Activated naive CD8-positive, alpha-beta T cell treated with anti-CD3 and anti-CD28 coated beads, Interleukin-2, amount 50 U/mL, for 24 hours (primary cell): ENCODE results near the gene CLEC4G.
"Not testable (repeated sequence)": the region's sequence is repeated elsewhere in the genome, so short reads cannot be mapped to it uniquely, and the experiment has no call there.

ENCODE experiments used
- ATAC-seq: fragments of 150-1000 bp; cut with Tn5 transposase; one replicate; pipeline ENCODE4 v1.10.0; 2021
- DNase-seq: peaks from one replicate; pipeline ENCODE4 v3.0.0; 2021
- H3K27ac Mint-ChIP-seq: one replicate; pipeline ENCODE4 v1.8.0; 2021; ENCODE audit warnings: mild to moderate bottlenecking, mixed read lengths
- H3K27me3 Mint-ChIP-seq: one replicate; pipeline ENCODE4 v1.8.0; 2021; ENCODE audit warnings: mixed read lengths
- H3K36me3 Mint-ChIP-seq: one replicate; pipeline ENCODE4 v1.8.0; 2021; ENCODE audit warnings: low read depth, mixed read lengths
- H3K4me1 Mint-ChIP-seq: one replicate; pipeline ENCODE4 v1.8.0; 2021; ENCODE audit warnings: mixed read lengths
- H3K4me3 Mint-ChIP-seq: one replicate; pipeline ENCODE4 v1.8.0; 2021; ENCODE audit warnings: mild to moderate bottlenecking, moderate library complexity, mixed read lengths
- H3K9me3 Mint-ChIP-seq: one replicate; pipeline ENCODE4 v1.8.0; 2021; ENCODE audit warnings: mixed read lengths

Gene CLEC4G, protein sequence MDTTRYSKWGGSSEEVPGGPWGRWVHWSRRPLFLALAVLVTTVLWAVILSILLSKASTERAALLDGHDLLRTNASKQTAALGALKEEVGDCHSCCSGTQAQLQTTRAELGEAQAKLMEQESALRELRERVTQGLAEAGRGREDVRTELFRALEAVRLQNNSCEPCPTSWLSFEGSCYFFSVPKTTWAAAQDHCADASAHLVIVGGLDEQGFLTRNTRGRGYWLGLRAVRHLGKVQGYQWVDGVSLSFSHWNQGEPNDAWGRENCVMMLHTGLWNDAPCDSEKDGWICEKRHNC

GRCh38 chr19:7732045-7732444, at the start of gene CLEC4G:
Gene CLEC4G, minus strand, starts transcription at chr19:7732110. Its CDS starts 8 bp downstream, at chr19:7732102.
- Mint-ChIP-seq H3K4me1 (peaks cover 17% of the 10 kb centered on the region), H3K9me3 (no peaks in the 10 kb centered on the region), H3K27ac (no peak within 1 kb of the TSS), H3K36me3 (no peaks in the 10 kb centered on the region), H3K4me3 (no peak within 1 kb of the TSS), H3K27me3 (peaks cover 57% of the 10 kb centered on the region)
- DNase-seq: no peak
- ATAC-seq: no peak

DNA sequence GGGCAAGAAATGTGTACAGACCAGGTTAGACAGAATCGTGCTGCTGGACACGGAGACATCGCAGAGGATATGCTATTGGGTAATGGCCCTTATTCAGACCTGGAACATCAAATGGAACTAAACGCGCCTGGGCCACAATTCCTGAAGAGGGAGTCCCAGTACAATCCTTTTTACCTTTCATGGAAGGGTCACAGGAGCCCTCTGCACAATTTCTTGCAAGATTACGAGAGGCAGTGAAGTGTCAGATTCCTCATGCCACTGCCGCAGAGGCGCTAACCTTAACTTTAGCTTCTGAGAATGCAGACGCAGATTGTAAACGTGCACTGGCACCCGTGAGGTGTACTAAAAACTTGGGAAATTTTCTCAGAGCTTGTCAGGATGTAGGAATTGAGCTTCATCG, 49.2 kb upstream of the CLEC4G start:
- no peak for DNase-seq
- H3K27ac Mint-ChIP-seq: no peak overlapping the region
- H3K27me3 Mint-ChIP-seq: peaks cover 50% of the 10 kb centered on the region
- H3K9me3 Mint-ChIP-seq: peaks cover 5% of the 10 kb centered on the region
- peaks cover 3% of the 10 kb centered on the region for H3K4me1 Mint-ChIP-seq
- H3K4me3 Mint-ChIP-seq: no peak overlapping the region
- ATAC-seq: no peak
- no peaks in the 10 kb centered on the region for H3K36me3 Mint-ChIP-seq

DNA sequence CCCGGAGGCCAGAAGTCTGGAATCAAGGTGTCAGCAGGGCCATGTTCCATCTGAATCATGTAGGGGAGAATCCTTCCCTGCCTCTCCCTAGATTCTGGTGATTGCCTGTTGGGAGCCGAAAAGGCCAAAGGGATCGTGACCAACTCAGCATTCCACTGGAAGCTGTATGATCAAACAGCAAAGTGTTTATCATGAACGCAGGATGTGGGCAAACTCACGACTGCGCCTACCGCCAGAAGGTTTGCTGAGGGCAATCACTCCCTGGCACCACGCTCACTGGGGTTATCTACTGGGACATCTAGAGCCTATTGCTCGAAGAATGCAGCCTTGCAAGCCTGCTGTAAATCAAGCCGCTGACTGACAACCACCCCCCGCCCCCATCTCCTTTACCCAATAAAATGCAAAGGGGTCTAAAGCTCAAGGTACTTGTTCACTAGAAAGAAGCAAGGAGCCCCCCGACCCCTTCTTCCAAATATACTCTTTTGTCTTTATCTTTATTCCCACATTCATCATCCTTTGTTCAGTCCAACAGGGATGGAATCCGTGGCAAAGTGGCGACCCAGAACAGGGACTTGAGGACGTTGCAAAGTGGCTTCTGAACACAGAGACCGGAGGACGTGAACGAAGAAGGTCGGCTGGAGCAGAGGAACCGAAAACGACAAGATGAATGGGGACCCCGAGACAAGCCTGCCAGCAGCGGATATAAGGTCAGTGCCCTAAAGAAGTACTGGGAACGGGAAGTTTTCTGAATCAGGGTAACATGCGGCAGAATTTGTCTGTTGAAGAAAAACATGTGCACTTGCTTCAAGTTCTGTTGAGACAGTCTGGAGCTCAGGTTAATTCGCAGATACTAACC, 47.9 kb upstream of the CLEC4G start:
- H3K27ac Mint-ChIP-seq: no peak overlapping the region
- ATAC-seq: no peak
- H3K27me3 Mint-ChIP-seq: peaks cover 52% of the 10 kb centered on the region
- no peaks in the 10 kb centered on the region for H3K36me3 Mint-ChIP-seq
- H3K4me1 Mint-ChIP-seq: peaks cover 5% of the 10 kb centered on the region
- no peak for DNase-seq
- H3K9me3 Mint-ChIP-seq: peaks cover 2% of the 10 kb centered on the region
- H3K4me3 Mint-ChIP-seq: no peak overlapping the region

DNA sequence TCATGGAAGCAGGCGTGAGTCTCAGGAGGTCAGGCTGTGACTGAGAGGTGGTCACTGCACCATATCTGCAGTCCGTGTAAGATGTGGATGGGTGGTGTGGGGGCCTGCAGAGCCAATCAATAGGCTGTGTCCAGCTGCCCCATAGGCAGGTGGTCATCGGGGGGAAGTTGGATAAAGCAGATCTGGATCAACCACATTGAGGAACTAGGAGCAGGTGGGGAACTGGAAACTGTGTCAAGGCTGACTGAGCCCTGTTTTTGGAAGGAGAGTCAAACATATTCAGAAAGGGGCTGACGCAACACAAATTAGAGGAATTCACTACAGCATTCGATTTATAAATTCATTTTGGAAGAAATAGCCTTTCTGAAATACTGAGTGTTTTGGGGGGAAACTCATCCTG, 46.2 kb upstream of the CLEC4G start:
- ATAC-seq (no peak), DNase-seq (no peak)
- Mint-ChIP-seq H3K27me3 (peaks cover 38% of the 10 kb centered on the region), H3K27ac (no peak overlapping the region), H3K9me3 (no peaks in the 10 kb centered on the region), H3K36me3 (no peaks in the 10 kb centered on the region), H3K4me1 (peaks cover 12% of the 10 kb centered on the region), H3K4me3 (no peak overlapping the region)

DNA sequence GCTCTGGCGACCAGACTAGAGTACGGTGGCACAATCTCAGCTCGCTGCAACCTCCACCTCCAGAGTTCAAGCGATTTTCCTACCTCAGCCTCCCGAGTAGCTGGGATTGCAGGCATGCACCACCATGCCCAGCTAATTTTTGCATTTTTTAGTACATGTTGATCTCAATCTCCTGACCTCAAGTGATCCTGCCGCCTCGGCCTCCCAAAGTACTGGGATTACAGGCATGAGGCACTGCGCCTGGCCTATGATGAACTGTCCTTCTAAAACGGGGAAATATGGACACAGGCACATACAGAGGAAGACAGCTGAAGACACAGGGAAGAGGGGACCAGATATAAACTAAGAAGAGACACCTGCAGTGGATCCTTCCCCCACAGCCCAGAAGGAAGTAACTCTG, 43.9 kb upstream of the CLEC4G start:
- ATAC-seq (no peak), DNase-seq (no peak)
- H3K27me3 Mint-ChIP-seq: peaks cover 34% of the 10 kb centered on the region
- no peak overlapping the region for H3K4me3 Mint-ChIP-seq
- no peak overlapping the region for H3K27ac Mint-ChIP-seq
- peaks cover 4% of the 10 kb centered on the region for H3K36me3 Mint-ChIP-seq
- H3K9me3 Mint-ChIP-seq: no peaks in the 10 kb centered on the region
- H3K4me1 Mint-ChIP-seq: peaks cover 31% of the 10 kb centered on the region

- no peak overlapping the region for H3K27ac Mint-ChIP-seq
- no peak overlapping the region for H3K4me3 Mint-ChIP-seq
- peaks cover 40% of the 10 kb centered on the region for H3K27me3 Mint-ChIP-seq
- peaks cover 4% of the 10 kb centered on the region for H3K36me3 Mint-ChIP-seq
- H3K4me1 Mint-ChIP-seq: peaks cover 31% of the 10 kb centered on the region
- no peak for ATAC-seq
- H3K9me3 Mint-ChIP-seq: no peaks in the 10 kb centered on the region
- DNase-seq: no peak
Measured at GRCh38 chr19:7773841-7774240, 41.9 kb upstream of the CLEC4G start.

DNA sequence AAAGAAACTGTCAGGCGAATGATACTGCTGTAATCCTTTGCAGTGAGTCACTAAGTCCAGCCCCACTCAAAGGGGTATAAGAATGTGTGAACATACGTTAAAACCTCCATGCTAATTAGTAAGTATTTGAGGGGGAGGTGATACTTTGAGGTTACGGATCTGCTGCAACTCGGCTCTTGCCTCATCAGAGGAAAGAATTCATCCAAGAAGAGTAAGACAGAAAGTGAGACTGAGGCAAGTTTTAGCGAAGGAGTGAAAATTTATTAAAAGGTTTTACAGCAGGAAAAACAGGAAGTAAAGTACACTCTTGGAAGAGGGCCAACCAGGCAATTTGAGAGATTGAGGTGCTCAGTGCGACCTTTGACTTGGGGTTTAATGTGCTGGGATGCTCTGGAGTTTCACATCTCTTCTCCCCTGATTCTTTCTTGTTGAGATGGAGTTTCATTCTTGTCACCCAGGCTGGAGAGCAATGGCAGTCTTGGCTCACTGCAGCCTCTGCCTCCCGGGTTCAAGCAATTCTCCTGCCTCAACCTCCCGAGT, 40.9 kb upstream of the CLEC4G start:
- Mint-ChIP-seq H3K9me3 (no peaks in the 10 kb centered on the region), H3K27ac (peak overlapping the region; percentile 89), H3K4me3 (peak overlapping the region; percentile 60), H3K27me3 (peaks cover 39% of the 10 kb centered on the region), H3K4me1 (peaks cover 28% of the 10 kb centered on the region), H3K36me3 (peaks cover 4% of the 10 kb centered on the region)
- DNase-seq: peak; percentile 34
- ATAC-seq: peak; percentile 99

DNA sequence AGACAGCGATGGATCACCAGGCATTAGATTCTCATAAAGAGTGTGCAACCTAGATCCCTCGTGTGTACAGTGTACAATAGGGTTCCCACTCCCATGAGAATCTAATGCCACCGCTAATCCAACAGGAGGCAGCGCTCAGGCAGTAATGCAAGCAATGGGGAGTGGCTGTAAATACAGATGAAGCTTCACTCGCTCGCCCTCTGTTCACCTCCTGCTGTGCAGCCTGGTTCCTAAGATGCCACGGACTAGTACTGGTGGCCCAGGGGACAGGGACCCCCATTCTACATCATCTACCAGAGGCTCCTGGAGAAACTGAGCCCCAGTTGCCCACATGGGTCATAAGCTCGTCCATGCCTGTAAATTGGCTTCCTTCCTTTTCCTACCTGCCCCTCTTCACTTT, 39.2 kb upstream of the CLEC4G start:
- Mint-ChIP-seq H3K27me3 (peaks cover 30% of the 10 kb centered on the region), H3K27ac (no peak overlapping the region), H3K9me3 (no peaks in the 10 kb centered on the region), H3K4me3 (no peak overlapping the region), H3K4me1 (peaks cover 28% of the 10 kb centered on the region), H3K36me3 (peaks cover 4% of the 10 kb centered on the region)
- ATAC-seq: no peak
- no peak for DNase-seq

GRCh38 chr19:7769171-7769570, 37.3 kb upstream of the CLEC4G start:
- H3K27me3 Mint-ChIP-seq: peaks cover 26% of the 10 kb centered on the region
- H3K27ac Mint-ChIP-seq: no peak overlapping the region
- H3K4me1 Mint-ChIP-seq: peaks cover 25% of the 10 kb centered on the region
- no peak overlapping the region for H3K4me3 Mint-ChIP-seq
- DNase-seq (no peak), ATAC-seq (no peak)
- peaks cover 4% of the 10 kb centered on the region for H3K36me3 Mint-ChIP-seq
- no peaks in the 10 kb centered on the region for H3K9me3 Mint-ChIP-seq

DNA sequence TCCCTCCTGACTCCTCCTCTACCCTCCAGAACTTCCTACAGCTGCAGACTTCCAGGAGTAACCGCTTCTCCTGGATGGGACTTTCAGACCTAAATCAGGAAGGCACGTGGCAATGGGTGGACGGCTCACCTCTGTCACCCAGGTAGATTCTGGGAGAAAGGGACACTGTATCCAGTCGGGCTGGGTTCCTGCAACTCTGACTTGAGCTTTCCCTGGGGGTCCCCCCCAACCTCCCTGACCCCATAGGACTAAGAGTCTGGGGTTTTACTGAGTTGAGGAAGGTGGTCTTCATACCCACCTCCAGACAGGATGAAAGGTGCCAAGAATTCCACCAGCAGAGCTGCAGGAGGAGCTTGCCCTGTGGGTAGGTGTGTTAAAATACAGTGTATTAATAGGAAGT, 35.6 kb upstream of the CLEC4G start:
- Mint-ChIP-seq H3K9me3 (no peaks in the 10 kb centered on the region), H3K36me3 (no peaks in the 10 kb centered on the region), H3K4me3 (no peak overlapping the region), H3K27ac (no peak overlapping the region), H3K27me3 (peaks cover 28% of the 10 kb centered on the region), H3K4me1 (peaks cover 17% of the 10 kb centered on the region)
- no peak for ATAC-seq
- no peak for DNase-seq

GRCh38 chr19:7766535-7766934, 34.6 kb upstream of the CLEC4G start:
- ATAC-seq: no peak
- H3K27ac Mint-ChIP-seq: no peak overlapping the region
- H3K9me3 Mint-ChIP-seq: no peaks in the 10 kb centered on the region
- H3K4me3 Mint-ChIP-seq: no peak overlapping the region
- peaks cover 10% of the 10 kb centered on the region for H3K4me1 Mint-ChIP-seq
- H3K36me3 Mint-ChIP-seq: no peaks in the 10 kb centered on the region
- DNase-seq: no peak
- peaks cover 28% of the 10 kb centered on the region for H3K27me3 Mint-ChIP-seq

DNA sequence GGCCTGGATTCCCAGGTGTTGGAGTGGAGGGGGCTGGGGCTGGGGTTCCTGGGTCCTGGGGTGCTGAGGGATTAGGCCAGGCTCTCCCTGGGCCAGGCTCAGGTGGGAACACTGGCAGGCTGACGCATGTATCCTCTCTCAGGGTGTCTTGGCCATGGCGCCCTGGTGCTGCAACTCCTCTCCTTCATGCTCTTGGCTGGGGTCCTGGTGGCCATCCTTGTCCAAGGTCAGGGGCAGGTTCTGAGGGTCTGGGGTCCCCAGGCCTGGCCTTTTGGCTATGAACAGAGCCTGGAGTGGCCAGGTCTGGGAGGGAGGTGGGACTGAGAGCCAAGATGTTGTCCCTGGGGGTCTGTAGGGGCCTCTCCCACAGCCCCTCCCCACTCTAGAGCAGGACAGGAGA, 33.1 kb upstream of the CLEC4G start:
- DNase-seq, H3K4me1 Mint-ChIP-seq, H3K27ac Mint-ChIP-seq, H3K4me3 Mint-ChIP-seq, H3K36me3 Mint-ChIP-seq, H3K9me3 Mint-ChIP-seq, ATAC-seq: not testable (repeated sequence)
- peaks cover 27% of the 10 kb centered on the region for H3K27me3 Mint-ChIP-seq

DNA sequence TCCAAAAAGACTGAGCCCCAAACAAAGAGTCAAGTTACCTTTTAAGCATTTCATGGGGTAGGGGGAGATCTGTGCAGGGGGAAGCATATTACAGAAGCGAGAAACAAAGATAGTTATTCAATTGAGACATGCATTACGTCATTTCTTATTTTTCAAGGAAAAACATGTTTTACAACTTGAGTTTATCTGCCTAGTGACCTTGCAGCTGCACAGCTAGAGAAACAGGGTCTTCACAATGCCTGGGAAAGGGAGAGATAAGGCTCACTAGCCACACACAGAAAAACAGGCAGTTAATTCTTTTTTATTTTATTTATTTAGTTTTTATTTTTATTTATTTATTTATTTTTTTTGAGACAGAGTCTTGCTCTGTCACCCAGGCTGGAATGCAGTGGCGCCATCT, 32.2 kb upstream of the CLEC4G start:
- not testable (repeated sequence) for H3K36me3 Mint-ChIP-seq, H3K4me1 Mint-ChIP-seq, DNase-seq, H3K4me3 Mint-ChIP-seq, H3K9me3 Mint-ChIP-seq, ATAC-seq, H3K27ac Mint-ChIP-seq
- peaks cover 21% of the 10 kb centered on the region for H3K27me3 Mint-ChIP-seq

DNA sequence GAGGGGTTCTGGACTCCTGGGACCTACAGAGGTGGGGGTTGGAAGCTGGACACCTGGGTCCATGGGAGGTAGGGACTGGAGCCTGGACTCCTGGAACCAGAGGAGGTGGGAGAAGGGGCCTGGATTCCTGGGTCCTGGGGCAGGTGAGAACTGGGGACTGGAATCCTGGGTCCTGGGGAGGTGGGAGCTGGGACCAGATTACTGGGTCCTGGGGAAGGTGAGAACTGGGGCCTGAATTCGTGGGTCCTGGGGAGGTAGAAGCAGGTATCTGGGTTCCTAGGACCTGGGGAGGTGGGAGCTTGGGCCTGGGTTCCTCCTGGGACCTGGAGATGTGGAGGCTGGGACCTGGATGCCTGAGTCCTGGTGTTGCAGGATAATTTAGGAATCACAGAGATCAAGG, 31.8 kb upstream of the CLEC4G start:
- Mint-ChIP-seq H3K9me3 (peaks cover 12% of the 10 kb centered on the region), H3K4me1 (peaks cover 5% of the 10 kb centered on the region), H3K36me3 (peaks cover 10% of the 10 kb centered on the region), H3K27me3 (peaks cover 19% of the 10 kb centered on the region), H3K27ac (no peak overlapping the region), H3K4me3 (no peak overlapping the region)
- ATAC-seq (no peak), DNase-seq (no peak)

DNA sequence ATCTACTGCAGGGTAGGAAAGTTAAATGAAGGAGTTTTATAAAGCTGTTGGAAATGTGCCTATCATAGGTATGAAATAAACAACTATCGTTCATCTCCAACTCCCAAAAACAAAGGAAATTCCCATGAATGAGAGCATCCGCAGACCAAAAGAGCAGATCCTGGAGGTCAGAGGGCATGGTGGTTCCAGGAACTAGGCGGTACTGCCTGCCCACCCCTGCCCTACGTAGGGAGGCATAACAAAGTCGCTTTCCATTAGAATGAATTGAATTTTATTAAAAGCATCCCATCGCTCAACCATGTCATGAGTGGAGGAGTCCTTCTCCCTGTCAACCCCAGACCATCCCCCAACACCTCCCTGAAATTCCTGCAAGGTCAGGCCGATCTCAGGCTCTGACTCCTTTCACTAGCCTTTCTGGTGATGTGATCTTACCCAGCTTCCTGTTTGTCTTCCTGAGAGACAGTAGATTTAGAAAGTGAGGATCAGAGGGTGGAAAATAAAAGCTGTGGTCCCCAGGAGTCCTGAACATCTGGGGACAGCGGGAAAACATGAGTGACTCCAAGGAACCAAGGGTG, 30.9 kb upstream of the CLEC4G start, which contains the start of gene CLEC4M:
Gene CLEC4M, plus strand, starts transcription at position 525 of the 575 bp plus-strand sequence. Its CDS starts 24 bp downstream, at position 549.
- peaks cover 17% of the 10 kb centered on the region for H3K27me3 Mint-ChIP-seq
- peaks cover 5% of the 10 kb centered on the region for H3K4me1 Mint-ChIP-seq
- DNase-seq (no peak), ATAC-seq (no peak)
- no peak within 1 kb of the TSS for H3K27ac Mint-ChIP-seq
- H3K36me3 Mint-ChIP-seq: peaks cover 17% of the 10 kb centered on the region
- peaks cover 19% of the 10 kb centered on the region for H3K9me3 Mint-ChIP-seq
- no peak within 1 kb of the TSS for H3K4me3 Mint-ChIP-seq
